OCI-LY1 (cell line): ENCODE data around the gene ROPN1L.
"Not testable (repeated sequence)": the region's sequence is repeated elsewhere in the genome, so short reads cannot be mapped to it uniquely, and the experiment has no call there.

Experiments
- H2AFZ ChIP-seq: fragments of 200-600 bp; sonication (generic), shearing (Covaris generic); 2 replicates; pipeline ENCODE4 v1.6.0; 2014; ENCODE audit warnings: antibody characterized with exemption, mild to moderate bottlenecking, low read length
- H3F3A ChIP-seq: fragments of 200-600 bp; sonication (generic), shearing (Covaris generic); 2 replicates; pipeline ENCODE4 v1.6.0; 2014; ENCODE audit warnings: mild to moderate bottlenecking, antibody characterized with exemption, low read length, moderate library complexity; ENCODE audit not compliant: insufficient read depth
- H3K27ac ChIP-seq: fragments of 200-600 bp; sonication (generic); 2 replicates; pipeline ENCODE4 v1.5.1; 2014; ENCODE audit warnings: low read length, mixed run types, mild to moderate bottlenecking, low read depth; ENCODE audit not compliant: poor library complexity, severe bottlenecking
- H3K27me3 ChIP-seq: fragments of 200-600 bp; sonication (generic); 2 replicates; pipeline ENCODE4 v1.6.0; 2014; ENCODE audit warnings: antibody characterized with exemption, mild to moderate bottlenecking, low read length, moderate library complexity; ENCODE audit not compliant: insufficient read depth
- H3K36me3 ChIP-seq: fragments of 200-600 bp; sonication (generic); 2 replicates; pipeline ENCODE4 v1.6.1; 2014; ENCODE audit warnings: mild to moderate bottlenecking, antibody characterized with exemption, low read length, moderate library complexity, mixed read lengths; ENCODE audit not compliant: insufficient read depth
- H3K4me1 ChIP-seq: fragments of 200-600 bp; sonication (generic); 2 replicates; pipeline ENCODE4 v1.5.1; 2014; ENCODE audit warnings: mild to moderate bottlenecking, low read length, moderate library complexity; ENCODE audit not compliant: insufficient read depth, severe bottlenecking
- H3K4me2 ChIP-seq: fragments of 200-600 bp; sonication (generic), shearing (Covaris generic); 2 replicates; pipeline ENCODE4 v1.6.1; 2014; ENCODE audit warnings: low read length
- H3K4me3 ChIP-seq: fragments of 200-600 bp; sonication (generic); 2 replicates; pipeline ENCODE4 v1.5.1; 2014; ENCODE audit warnings: low read length, low read depth, mild to moderate bottlenecking, mixed read lengths; ENCODE audit not compliant: poor library complexity, severe bottlenecking
- H3K79me2 ChIP-seq: fragments of 200-600 bp; shearing (Covaris generic); 2 replicates; pipeline ENCODE4 v1.6.1; 2016; ENCODE audit warnings: mixed run types, low read length, mixed read lengths; ENCODE audit not compliant: insufficient read depth
- H3K9ac ChIP-seq: fragments of 200-600 bp; sonication (generic), shearing (Covaris generic); 2 replicates; pipeline ENCODE4 v1.6.1; 2014; ENCODE audit warnings: mild to moderate bottlenecking, low read length, mixed read lengths
- H3K9me2 ChIP-seq: fragments of 200-600 bp; sonication (generic), shearing (Covaris generic); 2 replicates; pipeline ENCODE4 v1.6.1; 2014; ENCODE audit warnings: low read depth, mild to moderate bottlenecking, low read length, mixed read lengths
- H3K9me3 ChIP-seq: fragments of 200-600 bp; shearing (Covaris generic); 2 replicates; pipeline ENCODE4 v1.6.1; 2014; ENCODE audit warnings: low read length, mixed read lengths
- H4K20me1 ChIP-seq: fragments of 200-600 bp; sonication (generic), shearing (Covaris generic); 2 replicates; pipeline ENCODE4 v1.6.0; 2016; ENCODE audit warnings: mild to moderate bottlenecking, low read length; ENCODE audit not compliant: insufficient read depth
- CTCF ChIP-seq: fragments of 200-600 bp; sonication (generic), shearing (Covaris generic); IDR thresholded peaks from 2 replicates; pipeline ENCODE4 v1.5.1; 2017; ENCODE audit warnings: mild to moderate bottlenecking, antibody characterized with exemption, low read length, moderate library complexity, mixed read lengths

The ROPN1L gene

GRCh38 chr5:10513501-10514442, 72.1 kb downstream of the ROPN1L start:
- no peak for TF ChIP-seq CTCF
- Histone ChIP-seq H4K20me1 (no peaks in the 10 kb centered on the region), H3K27me3 (no peaks in the 10 kb centered on the region; the same call in 1 of the 2 replicates), H3K36me3 (no peaks in the 10 kb centered on the region), H3K9me3 (0 out of 2 replicates have a peak, but pooled peaks cover 5% of the 10 kb centered on the region), H3K9ac (no peak overlapping the region), H3K4me1 (no peaks in the 10 kb centered on the region), H3F3A (no peaks in the 10 kb centered on the region), H3K79me2 (no peaks in the 10 kb centered on the region), H3K4me3 (no peak overlapping the region), H2AFZ (no peak overlapping the region), H3K9me2 (no peaks in the 10 kb centered on the region), H3K27ac (no peak overlapping the region), H3K4me2 (no peak overlapping the region)

GRCh38 chr5:10514572-10514971, 72.9 kb downstream of the ROPN1L start:
- not testable (repeated sequence) for H2AFZ ChIP-seq, H3K9ac ChIP-seq, H3K27ac ChIP-seq, H3K27me3 ChIP-seq, H3K4me3 ChIP-seq, H4K20me1 ChIP-seq, H3K36me3 ChIP-seq, H3K9me2 ChIP-seq, H3K9me3 ChIP-seq, H3K4me1 ChIP-seq, H3K4me2 ChIP-seq, H3F3A ChIP-seq, H3K79me2 ChIP-seq
